Measurements from ENCODE around the gene ARSD. TPM values are rescaled to one million over a fixed set of nuclear protein-coding genes. Genes with fewer than 3 reads are reported as not detected.

Gene ARSD
- polyA plus RNA-seq, 1 of the 3 experiments (the other 2 are of a cell fraction): 19.8 TPM

- Histone ChIP-seq H3K4me1 (ENCODE audit: control insufficient read depth in 1 of 2, insufficient read depth in 2 of 2, low read depth in 1 of 2, low read length in 1 of 2) (no peaks in the 10 kb centered on the region), H3K4me3 (ENCODE audit: low read depth in 2 of 2, low read length in 1 of 2) (no peak overlapping the region), H3K9ac (no peak overlapping the region), H3K36me3 (replicated peaks in 1 of 2; ENCODE audit: control insufficient read depth in 1 of 2, insufficient read depth in 2 of 2, low read length in 1 of 2) (peaks cover 3 to 12% of the 10 kb centered on the region in 2 experiments), H2AFZ (ENCODE audit: low read depth) (no peak overlapping the region), H3K9me2 (no peaks in the 10 kb centered on the region), H3K79me2 (ENCODE audit: insufficient read depth) (no peaks in the 10 kb centered on the region), H4K20me1 (ENCODE audit: insufficient read depth) (no peaks in the 10 kb centered on the region), H3F3A (replicated peaks; ENCODE audit: insufficient read depth) (no peaks in the 10 kb centered on the region), H3K9me3 (no peaks in the 10 kb centered on the region), H3K27ac (ENCODE audit: low read depth in 2 of 2, low read length in 1 of 2) (no peak overlapping the region), H3K27me3 (ENCODE audit: insufficient read depth) (no peaks in the 10 kb centered on the region), H3K4me2 (no peak overlapping the region)
- no peak for DNase-seq
- WGBS (ENCODE audit: low lambda C conversion rate): 97% methylated on average over 3 of the region's 3 CpGs
- ChIA-PET CTCF (no interaction called here), POLR2A (interaction anchor here (0.5 kb wide), 1 partner anchor 798 kb away, joined by 3 read pairs; no protein-coding TSS in a partner anchor)
- TF ChIP-seq GATA2 (CRISPR knock-in tag; IDR thresholded peaks at IDR 0.05): no peak
- no peak for TF ChIP-seq MEF2A (IDR thresholded peaks at IDR 0.05; ENCODE audit: borderline replicate concordance, low read depth)
- TF ChIP-seq FOSL2 (IDR thresholded peaks at IDR 0.05; ENCODE audit: borderline replicate concordance, low read depth): no peak
- no peak for TF ChIP-seq TAF1 (IDR thresholded peaks at IDR 0.05; ENCODE audit: borderline replicate concordance, low read depth, low read length)
- no peak for TF ChIP-seq EZH2phosphoT487 (IDR thresholded peaks at IDR 0.05; ENCODE audit: borderline replicate concordance, low read depth)
- TF ChIP-seq USF1 (IDR thresholded peaks at IDR 0.05; ENCODE audit: borderline replicate concordance, low read depth): no peak
- TF ChIP-seq SIN3A (IDR thresholded peaks at IDR 0.05; ENCODE audit: borderline replicate concordance, low read depth, low read length): no peak
- no peak for TF ChIP-seq SMC3 (IDR thresholded peaks at IDR 0.05; ENCODE audit: low read depth, low read length)
- no peak for TF ChIP-seq RFX5 (IDR thresholded peaks at IDR 0.05; ENCODE audit: low read length)
- TF ChIP-seq PBX3 (IDR thresholded peaks at IDR 0.05): no peak
- TF ChIP-seq CHD2 (IDR thresholded peaks at IDR 0.05; ENCODE audit: low read length, partially characterized antibody): no peak
- no peak for TF ChIP-seq RCOR1 (IDR thresholded peaks at IDR 0.05; ENCODE audit: low read length)
- no peak for TF ChIP-seq TCF12 (IDR thresholded peaks at IDR 0.05)
- no peak for TF ChIP-seq POLR2AphosphoS5 (IDR thresholded peaks at IDR 0.05; ENCODE audit: low read depth, low read length)
- no peak for TF ChIP-seq YY1 (IDR thresholded peaks at IDR 0.05; ENCODE audit: low read depth)
- no peak for TF ChIP-seq MXI1 (IDR thresholded peaks at IDR 0.05; ENCODE audit: low read depth, low read length)
- TF ChIP-seq USF2 (IDR thresholded peaks at IDR 0.05; ENCODE audit: borderline replicate concordance, low read depth, low read length): no peak
These were observed 19.0 kb downstream of the ARSD start for GRCh38 chrX:2910109-2910508.

All from SK-N-SH (cell line).